Activated T-helper 17 cell treated with anti-CD3 and anti-CD28 coated beads, Interleukin-2, amount 50 U/mL, for 72 hours (primary cell): ENCODE measurements around the gene ARFIP2. TPM values are rescaled to one million over a fixed set of nuclear protein-coding genes. Genes with fewer than 3 reads are reported as not detected.

Source experiments
- ATAC-seq: fragments of 150-1000 bp; cut with Tn5 transposase; replicated peaks from 2 replicates; pipeline ENCODE4 v1.10.0; 2021; ENCODE audit warnings: mild to moderate bottlenecking, moderate library complexity
- H3K27ac Mint-ChIP-seq: one replicate; pipeline ENCODE4 v1.8.0; 2022; ENCODE audit warnings: mixed read lengths
- H3K27me3 Mint-ChIP-seq: one replicate; pipeline ENCODE4 v1.8.0; 2022; ENCODE audit warnings: mixed read lengths
- H3K36me3 Mint-ChIP-seq: one replicate; pipeline ENCODE4 v1.8.0; 2022; ENCODE audit warnings: low read depth, mild to moderate bottlenecking, mixed read lengths
- H3K4me1 Mint-ChIP-seq: one replicate; pipeline ENCODE4 v1.8.0; 2022; ENCODE audit warnings: mixed read lengths
- H3K4me3 Mint-ChIP-seq: one replicate; pipeline ENCODE4 v1.8.0; 2022; ENCODE audit warnings: mild to moderate bottlenecking, mixed read lengths
- H3K9me3 Mint-ChIP-seq: one replicate; pipeline ENCODE4 v1.8.0; 2022; ENCODE audit warnings: mixed read lengths
- total RNA-seq, 2 donors: library from RNA; stranded (reverse); gene quantifications; one replicate each; pipeline ENCODE4 v1.2.3, GENCODE V29; 2022

Gene ARFIP2
- total RNA-seq, 2 donors from 2014 or later, result 44.0 to 48.8 TPM

DNA sequence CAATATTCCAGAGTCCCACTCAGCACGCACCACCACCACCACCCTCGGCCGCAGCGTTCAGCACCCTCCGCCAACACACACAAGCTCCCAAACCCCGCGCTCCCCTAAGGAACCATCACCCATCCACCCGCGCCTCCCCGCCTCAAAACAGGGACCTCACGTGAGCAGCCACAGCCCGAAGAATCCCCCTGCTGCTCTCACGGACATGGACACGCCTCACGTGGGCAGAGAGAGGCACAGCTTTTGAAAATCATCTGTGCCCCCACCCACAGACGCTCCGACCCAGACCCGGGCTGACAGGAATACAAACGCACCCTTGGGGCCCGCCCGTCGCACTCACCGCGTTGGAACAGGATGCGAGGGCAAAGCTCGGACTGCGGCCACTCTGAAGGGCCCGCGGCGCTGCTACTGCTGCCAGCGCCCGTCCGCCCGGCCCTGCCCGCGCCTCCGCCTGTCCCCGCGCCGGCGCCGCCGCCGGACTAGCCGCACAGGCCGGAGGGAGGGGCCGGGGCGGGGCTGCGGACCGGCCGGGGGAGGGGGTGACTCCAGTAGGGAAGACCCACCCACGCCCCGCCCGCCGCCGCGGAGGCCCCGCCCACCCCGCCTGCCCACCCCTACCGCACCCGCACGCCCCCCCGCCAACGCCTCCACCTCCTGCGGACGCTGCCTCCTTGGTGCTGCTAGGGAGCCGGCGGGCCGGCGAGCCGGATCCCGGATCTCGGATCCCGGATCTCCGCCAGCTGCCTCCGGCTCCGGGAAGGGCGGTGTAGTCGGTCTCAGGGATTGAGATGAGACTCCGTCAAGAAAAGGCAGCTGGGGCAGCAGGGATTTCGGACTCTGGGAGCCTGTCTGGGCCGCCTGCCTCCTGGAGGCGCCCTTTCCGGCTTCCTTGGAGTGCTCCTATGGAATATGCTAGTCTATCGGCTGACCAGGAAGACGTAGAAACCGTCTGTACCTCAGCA lies 7.4 kb downstream of the ARFIP2 start, which contains the start of gene TRIM3:
Gene TRIM3, minus strand, starts transcription at position 491 of the 962 bp plus-strand sequence. CDS start 8,246 bp downstream, outside the sequence.
- Mint-ChIP-seq H3K27me3 (no peaks in the 10 kb centered on the region), H3K36me3 (peaks cover 24% of the 10 kb centered on the region), H3K9me3 (no peaks in the 10 kb centered on the region), H3K4me3 (peak within 1 kb of the TSS; percentile 77), H3K4me1 (peaks cover 6% of the 10 kb centered on the region), H3K27ac (peak within 1 kb of the TSS; percentile 79)
- ATAC-seq, result peak; percentile 74

GRCh38 chr11:6472934-6473333 lies 8.2 kb downstream of the ARFIP2 start:
- peaks cover 16% of the 10 kb centered on the region for H3K36me3 Mint-ChIP-seq
- no peaks in the 10 kb centered on the region for H3K9me3 Mint-ChIP-seq

GRCh38 chr11:6469599-6469998 lies 11.5 kb downstream of the ARFIP2 start:
- Mint-ChIP-seq H3K27me3 (no peaks in the 10 kb centered on the region), H3K36me3 (peaks cover 6% of the 10 kb centered on the region), H3K27ac (no peak overlapping the region), H3K9me3 (no peaks in the 10 kb centered on the region), H3K4me1 (peaks cover 6% of the 10 kb centered on the region), H3K4me3 (no peak overlapping the region)
- no peak for ATAC-seq

More at GRCh38 chr11:6472934-6473333, 8.2 kb downstream of the ARFIP2 start:
- peak overlapping the region; percentile 77 for H3K4me3 Mint-ChIP-seq
- ATAC-seq, result no peak
- peaks cover 6% of the 10 kb centered on the region for H3K4me1 Mint-ChIP-seq
- H3K27me3 Mint-ChIP-seq, result no peaks in the 10 kb centered on the region
- peak overlapping the region; percentile 38 for H3K27ac Mint-ChIP-seq

GRCh38 chr11:6468712-6469495 lies 12.2 kb downstream of the ARFIP2 start:
- Mint-ChIP-seq H3K36me3 (peaks cover 6% of the 10 kb centered on the region), H3K4me1 (peaks cover 6% of the 10 kb centered on the region), H3K27me3 (no peaks in the 10 kb centered on the region), H3K9me3 (no peaks in the 10 kb centered on the region), H3K4me3 (no peak overlapping the region), H3K27ac (no peak overlapping the region)
- ATAC-seq, result peak; percentile 23

DNA sequence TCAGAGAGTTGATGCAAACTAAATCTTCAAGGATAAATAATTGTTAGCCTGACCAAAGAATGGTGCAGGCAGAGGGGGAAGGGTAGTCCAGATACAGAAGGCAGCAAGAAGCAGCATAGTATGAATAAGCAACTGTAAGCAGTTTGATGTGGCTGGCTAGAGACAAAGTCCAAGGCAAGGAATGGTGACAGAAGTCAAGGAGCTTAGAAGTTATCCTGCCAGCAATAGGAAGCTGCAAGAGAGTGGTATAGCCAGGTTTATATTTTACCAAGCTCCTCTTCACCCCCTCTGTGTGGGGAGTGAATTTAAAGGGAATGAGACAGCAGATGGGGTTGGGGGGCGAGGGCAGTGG lies 22.1 kb downstream of the ARFIP2 start:
- H3K4me3 Mint-ChIP-seq, result no peak overlapping the region
- H3K27ac Mint-ChIP-seq, result no peak overlapping the region
- peaks cover 11% of the 10 kb centered on the region for H3K36me3 Mint-ChIP-seq
- H3K4me1 Mint-ChIP-seq, result no peaks in the 10 kb centered on the region
- H3K9me3 Mint-ChIP-seq, result no peaks in the 10 kb centered on the region
- no peak for ATAC-seq
- H3K27me3 Mint-ChIP-seq, result no peaks in the 10 kb centered on the region

DNA sequence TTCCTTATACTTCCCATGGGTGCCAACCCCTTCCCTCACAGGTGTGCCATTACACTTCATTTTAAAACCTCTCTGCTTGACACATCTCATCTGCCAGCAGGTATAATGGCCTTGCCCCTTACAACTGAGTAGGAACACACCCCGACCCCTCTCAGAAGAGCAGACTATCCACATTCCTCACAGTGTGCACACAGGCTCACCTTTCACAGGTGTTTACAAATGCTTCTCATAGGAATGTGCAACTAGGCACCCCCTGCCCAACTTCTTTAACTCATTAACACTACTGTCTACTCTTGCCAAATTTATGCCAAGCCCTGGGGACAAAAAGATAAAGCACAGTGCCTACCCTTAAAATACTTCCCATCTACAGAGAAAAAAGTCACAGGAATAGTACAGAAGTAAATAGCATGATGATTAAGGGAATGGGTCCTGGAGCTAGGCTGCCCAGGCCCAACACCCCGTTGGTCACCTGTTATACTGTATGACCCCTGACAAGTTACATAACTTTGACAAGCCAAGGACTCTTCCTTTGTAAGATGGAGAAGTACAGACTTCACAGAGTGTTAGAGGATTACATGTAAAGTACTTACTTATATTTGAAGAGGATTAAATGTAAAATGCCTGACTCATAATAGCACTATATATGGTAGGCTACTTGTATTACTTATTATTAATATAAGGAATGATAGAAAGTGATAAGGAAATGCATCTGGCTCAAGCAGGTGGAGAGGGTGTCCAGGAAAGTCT lies 22.6 kb downstream of the ARFIP2 start:
- Mint-ChIP-seq H3K36me3 (peaks cover 11% of the 10 kb centered on the region), H3K9me3 (no peaks in the 10 kb centered on the region), H3K27me3 (no peaks in the 10 kb centered on the region), H3K4me1 (no peaks in the 10 kb centered on the region), H3K4me3 (no peak overlapping the region), H3K27ac (no peak overlapping the region)
- ATAC-seq, result no peak

- H3K9me3 Mint-ChIP-seq, result no peaks in the 10 kb centered on the region
- no peak overlapping the region for H3K27ac Mint-ChIP-seq
- H3K27me3 Mint-ChIP-seq, result no peaks in the 10 kb centered on the region
- no peaks in the 10 kb centered on the region for H3K4me1 Mint-ChIP-seq
- no peak for ATAC-seq
- peaks cover 11% of the 10 kb centered on the region for H3K36me3 Mint-ChIP-seq
- H3K4me3 Mint-ChIP-seq, result no peak overlapping the region
These were observed 23.4 kb downstream of the ARFIP2 start for GRCh38 chr11:6457581-6458320.

DNA sequence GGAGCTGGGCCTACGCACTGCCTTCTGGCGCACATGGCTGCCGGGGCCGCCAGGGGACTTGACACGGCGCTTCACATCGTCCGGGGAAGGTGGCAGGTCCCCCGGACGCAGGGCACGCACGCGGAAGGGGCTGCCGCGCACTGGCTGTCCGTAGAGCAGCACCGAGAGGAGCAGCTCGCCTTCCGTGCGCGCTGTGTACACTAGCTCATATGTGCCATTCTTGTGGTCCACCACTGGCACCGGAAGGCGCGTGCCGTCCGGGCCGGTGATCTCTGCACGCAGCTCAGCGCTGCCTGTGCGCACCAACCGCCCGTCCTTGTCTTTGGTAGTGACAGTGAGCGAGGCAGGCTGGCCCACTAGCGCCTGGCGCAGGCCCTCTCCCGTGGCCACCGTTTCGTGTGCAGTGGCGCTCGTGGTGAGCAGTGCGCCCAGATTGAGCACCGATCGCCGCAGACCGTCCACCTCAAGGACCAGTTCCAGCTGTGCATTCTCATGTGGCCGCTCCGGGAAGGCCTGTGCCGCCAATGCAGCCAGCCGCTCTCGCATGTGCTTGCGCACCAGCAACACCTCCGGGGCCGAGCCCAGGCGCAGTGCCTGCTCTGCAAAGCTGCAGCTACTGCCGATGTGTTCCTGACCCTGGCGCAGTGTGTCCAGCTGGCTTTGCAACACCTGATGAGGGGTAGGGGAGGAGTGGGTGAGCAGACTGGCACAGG lies 24.6 kb downstream of the ARFIP2 start:
- no peak overlapping the region for H3K4me3 Mint-ChIP-seq
- H3K4me1 Mint-ChIP-seq, result no peaks in the 10 kb centered on the region
- no peak for ATAC-seq
- peaks cover 11% of the 10 kb centered on the region for H3K36me3 Mint-ChIP-seq
- no peak overlapping the region for H3K27ac Mint-ChIP-seq
- H3K9me3 Mint-ChIP-seq, result no peaks in the 10 kb centered on the region
- H3K27me3 Mint-ChIP-seq, result no peaks in the 10 kb centered on the region

GRCh38 chr11:6455070-6455469 lies 26.1 kb downstream of the ARFIP2 start:
- H3K4me3 Mint-ChIP-seq, result no peak overlapping the region
- no peak for ATAC-seq
- no peaks in the 10 kb centered on the region for H3K9me3 Mint-ChIP-seq
- no peak overlapping the region for H3K27ac Mint-ChIP-seq
- H3K4me1 Mint-ChIP-seq, result no peaks in the 10 kb centered on the region
- H3K27me3 Mint-ChIP-seq, result no peaks in the 10 kb centered on the region
- H3K36me3 Mint-ChIP-seq, result peaks cover 11% of the 10 kb centered on the region

GRCh38 chr11:6453152-6453551 lies 28.0 kb downstream of the ARFIP2 start:
- Mint-ChIP-seq H3K36me3 (peaks cover 11% of the 10 kb centered on the region), H3K9me3 (no peaks in the 10 kb centered on the region), H3K27me3 (no peaks in the 10 kb centered on the region), H3K4me1 (no peaks in the 10 kb centered on the region), H3K27ac (no peak overlapping the region), H3K4me3 (no peak overlapping the region)
- ATAC-seq, result no peak

GRCh38 chr11:6452219-6452618 lies 28.9 kb downstream of the ARFIP2 start:
- ATAC-seq, result no peak
- peaks cover 11% of the 10 kb centered on the region for H3K36me3 Mint-ChIP-seq
- no peak overlapping the region for H3K27ac Mint-ChIP-seq
- no peaks in the 10 kb centered on the region for H3K9me3 Mint-ChIP-seq
- H3K27me3 Mint-ChIP-seq, result no peaks in the 10 kb centered on the region
- H3K4me1 Mint-ChIP-seq, result no peaks in the 10 kb centered on the region
- no peak overlapping the region for H3K4me3 Mint-ChIP-seq

DNA sequence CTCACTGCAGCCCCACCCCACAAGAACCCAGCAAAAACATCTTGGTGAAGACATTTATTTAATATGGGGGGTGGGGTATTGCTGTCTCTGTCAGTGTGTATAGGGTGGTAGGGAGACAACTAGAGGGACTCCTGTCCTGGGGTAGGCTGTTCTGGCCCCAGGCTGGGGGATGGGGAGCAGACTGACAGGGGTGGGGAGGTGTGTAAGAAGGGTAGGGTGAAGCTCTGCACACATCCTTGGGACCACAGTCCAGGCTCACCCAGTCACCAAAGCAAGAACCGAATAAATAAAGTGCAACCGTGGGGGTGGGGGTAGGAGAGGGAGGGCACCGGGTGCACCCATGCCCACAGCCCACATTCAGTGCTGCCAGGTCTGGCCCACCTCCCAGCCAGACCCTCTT lies 32.6 kb downstream of the ARFIP2 start:
- ATAC-seq, result no peak
- H3K9me3 Mint-ChIP-seq, result no peaks in the 10 kb centered on the region
- H3K27me3 Mint-ChIP-seq, result no peaks in the 10 kb centered on the region
- H3K27ac Mint-ChIP-seq, result no peak overlapping the region
- no peaks in the 10 kb centered on the region for H3K4me1 Mint-ChIP-seq
- H3K36me3 Mint-ChIP-seq, result no peaks in the 10 kb centered on the region
- H3K4me3 Mint-ChIP-seq, result no peak overlapping the region

DNA sequence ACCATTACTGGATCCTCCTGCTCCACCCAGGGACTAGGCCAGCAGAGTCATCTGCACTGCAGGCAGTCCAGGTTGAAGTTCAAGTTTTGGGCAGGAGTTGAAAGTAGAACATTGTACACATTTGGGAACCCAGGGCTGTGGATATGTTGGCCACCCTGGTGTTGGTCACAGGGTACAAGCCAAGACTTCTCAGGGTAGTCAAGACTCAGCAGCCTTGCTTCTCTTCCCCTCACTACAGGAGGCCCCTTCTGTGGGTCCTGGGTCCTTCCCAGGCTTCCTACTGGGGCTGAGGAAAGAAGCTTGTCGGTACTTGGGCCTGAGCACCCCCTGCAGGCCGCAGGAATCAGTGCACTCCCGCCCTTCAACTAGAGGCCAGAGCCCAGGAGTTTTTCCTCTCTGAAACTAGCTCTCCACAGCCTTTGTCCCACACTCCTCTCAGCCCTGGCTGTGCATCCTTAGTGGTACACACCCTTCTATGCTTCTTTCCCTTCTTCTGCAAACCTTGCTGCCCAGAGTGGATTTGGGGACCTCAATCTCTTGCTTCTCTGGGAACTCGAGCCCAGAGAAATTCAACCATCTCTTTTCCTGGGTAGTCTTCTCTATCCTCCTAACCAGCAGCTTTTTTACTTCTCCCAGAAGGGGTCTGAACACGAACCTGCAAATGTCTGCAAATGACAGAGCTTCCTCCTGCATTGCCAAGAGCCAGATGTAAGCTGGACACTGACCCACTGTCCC lies 37.7 kb downstream of the ARFIP2 start:
- Mint-ChIP-seq H3K4me1 (no peaks in the 10 kb centered on the region), H3K36me3 (no peaks in the 10 kb centered on the region), H3K27me3 (no peaks in the 10 kb centered on the region), H3K9me3 (no peaks in the 10 kb centered on the region), H3K27ac (no peak overlapping the region), H3K4me3 (no peak overlapping the region)
- peak; percentile 85 for ATAC-seq
